HCT116 (cell line): ENCODE results near the gene GALNT2. TPM values are rescaled to one million over a fixed set of nuclear protein-coding genes. Genes with fewer than 3 reads are reported as not detected.

Experiments used
- ATAC-seq: fragments of 200-7000 bp; cut with Tn5 transposase; 2 replicates; pipeline ENCODE4 v1.9.1; 2020; ENCODE audit warnings: mild to moderate bottlenecking, moderate library complexity
- BruUV-seq: library from RNA; stranded (reverse); fragments of 400-500 nt; replicated peaks from 2 replicates; lab custom pipeline; 2021; lab: Mats Ljungman, UMichigan
- CTCF ChIA-PET: fragments of 300-600 bp; sonication (Branson Sonifier 250); formaldehyde crosslinking; loops from one replicate; lab custom pipeline; 2021; ENCODE audit warnings: antibody characterized with exemption; lab: Charles Lee
- POLR2A ChIA-PET: fragments of 300-600, 350-600 bp; sonication (Branson Sonifier 250); formaldehyde crosslinking; loops from one replicate; lab custom pipeline; 2021; ENCODE audit warnings: antibody characterized with exemption; lab: Charles Lee
- RAD21 ChIA-PET, 2 experiments: fragments of 300-600 bp; sonication (Branson Sonifier 250); formaldehyde crosslinking; loops; one replicate each; lab custom pipeline; 2023; ENCODE audit warnings: low total read pairs in 2 of 2; ENCODE audit not compliant: uncharacterized antibody in 2 of 2, unreplicated experiment in 2 of 2, low non-redundant PET in 1 of 2; lab: Charles Lee
- DNase-seq: peaks from one replicate; pipeline ENCODE4 v3.0.0-alpha.2; 2010; ENCODE audit warnings: low read depth, low spot score
- H2AFZ ChIP-seq: fragments of 200-600 bp; shearing (Covaris generic), sonication (generic); 2 replicates; pipeline ENCODE4 v1.6.1; 2017; ENCODE audit warnings: low read depth, mixed run types, mixed read lengths, antibody characterized with exemption, low read length; ENCODE audit not compliant: poor library complexity, severe bottlenecking
- H3K27ac ChIP-seq: 2 replicates; pipeline ENCODE4 v1.5.1; 2012; ENCODE audit warnings: low read depth, low read length
- H3K27me3 ChIP-seq: fragments of 200-600 bp; sonication (generic); 2 replicates; pipeline ENCODE4 v1.6.1; 2016; ENCODE audit warnings: mixed run types, low read length, mixed read lengths; ENCODE audit not compliant: insufficient read depth
- H3K36me3 ChIP-seq, 2 experiments: fragments of 200-500 bp in 1 of 2; fragments of 200-600 bp in 1 of 2; sonication (Bioruptor generic) in 1 of 2; sonication (generic) in 1 of 2; 2 replicates each; pipeline versions ENCODE4 v1.5.1 to v1.6.1; 2014 to 2016; ENCODE audit warnings: low read length in 2 of 2, inconsistent platforms in 1 of 2, mixed read lengths in 1 of 2, mixed run types in 1 of 2; ENCODE audit not compliant: insufficient read depth in 2 of 2, control insufficient read depth in 1 of 2
- H3K4me1 ChIP-seq, 2 experiments: fragments of 200-600 bp in 1 of 2; sonication (generic) in 1 of 2; 2 replicates each; pipeline versions ENCODE4 v1.5.1 to v1.6.1; 2012 to 2017; ENCODE audit warnings: low read length in 2 of 2, inconsistent platforms in 1 of 2, mild to moderate bottlenecking in 1 of 2, mixed read lengths in 1 of 2, mixed run types in 1 of 2, moderate library complexity in 1 of 2; ENCODE audit not compliant: insufficient read depth in 2 of 2, control insufficient read depth in 1 of 2
- H3K4me2 ChIP-seq: fragments of 200-600 bp; sonication (generic); 2 replicates; pipeline ENCODE4 v1.6.1; 2017; ENCODE audit warnings: mixed run types, low read length, mixed read lengths
- H3K4me3 ChIP-seq, 2 experiments: fragments of 200-600 bp in 1 of 2; sonication (generic) in 1 of 2; replicated peaks in 1 of 2; 2 replicates each; pipeline ENCODE4 v1.5.1; 2011 to 2016; ENCODE audit warnings: low read length in 2 of 2, control low read depth in 1 of 2, low read depth in 1 of 2, mild to moderate bottlenecking in 1 of 2, mixed read lengths in 1 of 2, mixed run types in 1 of 2
- H3K79me2 ChIP-seq: fragments of 200-600 bp; sonication (generic); 2 replicates; pipeline ENCODE4 v1.6.1; 2017; ENCODE audit warnings: mild to moderate bottlenecking, mixed run types, low read length, moderate library complexity, mixed read lengths; ENCODE audit not compliant: insufficient read depth
- H3K9ac ChIP-seq: fragments of 200-600 bp; sonication (generic); 2 replicates; pipeline ENCODE4 v1.6.1; 2016; ENCODE audit warnings: low read length, mixed read lengths
- H3K9me2 ChIP-seq: fragments of 200-600 bp; sonication (generic), shearing (Covaris generic); 2 replicates; pipeline ENCODE4 v1.6.1; 2017; ENCODE audit warnings: mixed run types, mild to moderate bottlenecking, moderate library complexity; ENCODE audit not compliant: insufficient read depth
- H3K9me3 ChIP-seq, 2 experiments: fragments of 200-500 bp in 1 of 2; fragments of 200-600 bp in 1 of 2; sonication (Bioruptor generic) in 1 of 2; sonication (generic) in 1 of 2; 2 replicates each; pipeline ENCODE4 v1.6.1; 2014 to 2017; ENCODE audit warnings: low read length in 2 of 2, mixed read lengths in 2 of 2, inconsistent platforms in 1 of 2, low read depth in 1 of 2, mild to moderate bottlenecking in 1 of 2, mixed run types in 1 of 2, moderate library complexity in 1 of 2; ENCODE audit not compliant: control insufficient read depth in 1 of 2, insufficient read depth in 1 of 2
- H4K20me1 ChIP-seq: fragments of 200-600 bp; sonication (generic), shearing (Covaris generic); 2 replicates; pipeline ENCODE4 v1.6.1; 2017; ENCODE audit warnings: mixed run types, mild to moderate bottlenecking, moderate library complexity; ENCODE audit not compliant: insufficient read depth
- CBX3 ChIP-seq: IDR thresholded peaks from 2 replicates; pipeline ENCODE4 v1.6.1; 2012; ENCODE audit warnings: low read depth
- ELF1 ChIP-seq: IDR thresholded peaks from 2 replicates; pipeline ENCODE4 v1.6.1; 2012; ENCODE audit warnings: low read depth, borderline replicate concordance
- EZH2phosphoT487 ChIP-seq: fragments of 200-600 bp; IDR thresholded peaks from 2 replicates; pipeline ENCODE4 v1.6.1; 2018; ENCODE audit warnings: antibody characterized with exemption, borderline replicate concordance
- FOSL1 ChIP-seq: IDR thresholded peaks from 2 replicates; pipeline ENCODE4 v1.6.1; 2012; ENCODE audit warnings: low read depth
- POLR2AphosphoS5 ChIP-seq: IDR thresholded peaks from 2 replicates; pipeline ENCODE4 v1.6.1; 2011; ENCODE audit warnings: mild to moderate bottlenecking, low read depth, low read length, moderate library complexity
- SRF ChIP-seq: IDR thresholded peaks from 2 replicates; pipeline ENCODE4 v1.6.1; 2012; ENCODE audit warnings: low read depth
- TCF7L2 ChIP-seq: IDR thresholded peaks from 2 replicates; pipeline ENCODE4 v1.7.0; 2011; ENCODE audit warnings: borderline replicate concordance, inconsistent platforms; ENCODE audit not compliant: insufficient read depth, insufficient read length; ENCODE audit errors: extremely low read depth
- intact Hi-C: fragments of 100-400 bp; cut with micrococcal nuclease; formaldehyde crosslinking; loops from 2 replicates; pipeline ENCODE4 v1.10.0; 2022
- total RNA-seq: library from RNA; stranded (reverse); gene quantifications from one replicate; pipeline ENCODE4 v1.2.1, GENCODE V29; 2021; ENCODE audit not compliant: unreplicated experiment
- TF ChIP-seq, protein P1 (sequence below): IDR thresholded peaks from 2 replicates; pipeline ENCODE4 v1.6.1; 2012; ENCODE audit warnings: low read depth
- TF ChIP-seq, protein P2 (sequence below), 3 experiments: fragments of 200-600 bp in 1 of 3; sonication (generic) in 1 of 3; IDR thresholded peaks in 2 of 3; conservative IDR thresholded peaks in 1 of 3; 2 replicates each; pipeline ENCODE4 v1.5.1; 2012 to 2017; ENCODE audit warnings: low read depth in 2 of 3, low read length in 2 of 3, antibody characterized with exemption in 1 of 3, borderline replicate concordance in 1 of 3, control low read depth in 1 of 3, mild to moderate bottlenecking in 1 of 3, mixed read lengths in 1 of 3, mixed run types in 1 of 3, moderate library complexity in 1 of 3; ENCODE audit not compliant: insufficient read depth in 1 of 3

GALNT2 gene
- total RNA-seq, 1 experiment from 2014 or later: 40.8 TPM

DNA sequence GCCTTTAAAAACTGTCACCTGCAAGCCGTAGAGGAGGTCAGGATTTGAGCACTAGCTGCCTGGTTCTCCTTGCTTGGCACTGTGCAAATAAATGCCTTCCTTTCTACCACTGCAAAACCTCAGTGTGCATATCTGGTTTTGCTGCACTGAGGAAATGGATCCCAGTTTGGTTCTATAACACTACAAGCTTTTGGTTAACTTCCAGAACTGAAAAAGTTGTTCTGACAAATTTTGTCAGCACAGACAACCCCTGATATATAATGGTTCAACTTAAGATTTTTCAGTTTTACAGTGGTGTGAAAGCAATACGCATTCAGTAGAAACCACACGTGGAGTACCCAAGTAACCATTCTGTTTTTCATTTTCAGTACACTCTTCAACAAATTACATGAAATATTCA, 29.8 kb upstream of the GALNT2 start:
- DNase-seq (no peak), ATAC-seq (no peak)
- no peak overlapping the region for H2AFZ ChIP-seq
- H3K4me1 ChIP-seq: no peaks in the 10 kb centered on the region
- H3K27me3 ChIP-seq: no peaks in the 10 kb centered on the region
- H3K9me2 ChIP-seq: no peaks in the 10 kb centered on the region
- CTCF ChIA-PET: no interaction called here
- POLR2A ChIA-PET: no interaction called here
- no peak overlapping the region for H3K4me3 ChIP-seq
- H3K9me3 ChIP-seq: no peaks in the 10 kb centered on the region
- H3K79me2 ChIP-seq: no peaks in the 10 kb centered on the region
- RAD21 ChIA-PET: no interaction called here
- no peak overlapping the region for H3K27ac ChIP-seq
- H3K4me2 ChIP-seq: no peak overlapping the region
- H4K20me1 ChIP-seq: no peaks in the 10 kb centered on the region
- no peak overlapping the region for H3K9ac ChIP-seq
- no peak for TF ChIP-seq FOSL1
- no TSS peak for BruUV-seq
- H3K36me3 ChIP-seq: no peaks in the 10 kb centered on the region
- intact Hi-C loops: no loop called here

DNA sequence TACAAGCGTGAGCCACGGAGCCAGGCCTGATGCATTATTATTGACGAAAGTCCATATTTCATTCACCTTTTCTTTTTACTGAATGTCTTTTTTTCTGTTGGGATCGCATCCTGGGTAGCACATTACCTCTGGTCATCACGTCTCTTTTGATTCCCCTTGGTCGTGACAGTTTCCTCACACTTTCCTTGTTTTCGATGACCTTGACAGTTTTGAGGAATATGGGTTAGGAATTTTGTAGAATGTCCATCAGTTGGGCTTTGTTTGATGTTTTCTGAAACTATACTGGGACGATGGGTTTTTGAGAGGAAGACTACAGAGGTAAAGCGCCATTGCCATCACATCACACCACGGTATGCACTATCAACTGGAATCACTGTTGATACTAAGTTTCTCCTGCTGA, 26.6 kb upstream of the GALNT2 start:
- TF ChIP-seq TCF7L2: no peak
- no peak for TF ChIP-seq POLR2AphosphoS5
- TF ChIP-seq, protein P1, sequence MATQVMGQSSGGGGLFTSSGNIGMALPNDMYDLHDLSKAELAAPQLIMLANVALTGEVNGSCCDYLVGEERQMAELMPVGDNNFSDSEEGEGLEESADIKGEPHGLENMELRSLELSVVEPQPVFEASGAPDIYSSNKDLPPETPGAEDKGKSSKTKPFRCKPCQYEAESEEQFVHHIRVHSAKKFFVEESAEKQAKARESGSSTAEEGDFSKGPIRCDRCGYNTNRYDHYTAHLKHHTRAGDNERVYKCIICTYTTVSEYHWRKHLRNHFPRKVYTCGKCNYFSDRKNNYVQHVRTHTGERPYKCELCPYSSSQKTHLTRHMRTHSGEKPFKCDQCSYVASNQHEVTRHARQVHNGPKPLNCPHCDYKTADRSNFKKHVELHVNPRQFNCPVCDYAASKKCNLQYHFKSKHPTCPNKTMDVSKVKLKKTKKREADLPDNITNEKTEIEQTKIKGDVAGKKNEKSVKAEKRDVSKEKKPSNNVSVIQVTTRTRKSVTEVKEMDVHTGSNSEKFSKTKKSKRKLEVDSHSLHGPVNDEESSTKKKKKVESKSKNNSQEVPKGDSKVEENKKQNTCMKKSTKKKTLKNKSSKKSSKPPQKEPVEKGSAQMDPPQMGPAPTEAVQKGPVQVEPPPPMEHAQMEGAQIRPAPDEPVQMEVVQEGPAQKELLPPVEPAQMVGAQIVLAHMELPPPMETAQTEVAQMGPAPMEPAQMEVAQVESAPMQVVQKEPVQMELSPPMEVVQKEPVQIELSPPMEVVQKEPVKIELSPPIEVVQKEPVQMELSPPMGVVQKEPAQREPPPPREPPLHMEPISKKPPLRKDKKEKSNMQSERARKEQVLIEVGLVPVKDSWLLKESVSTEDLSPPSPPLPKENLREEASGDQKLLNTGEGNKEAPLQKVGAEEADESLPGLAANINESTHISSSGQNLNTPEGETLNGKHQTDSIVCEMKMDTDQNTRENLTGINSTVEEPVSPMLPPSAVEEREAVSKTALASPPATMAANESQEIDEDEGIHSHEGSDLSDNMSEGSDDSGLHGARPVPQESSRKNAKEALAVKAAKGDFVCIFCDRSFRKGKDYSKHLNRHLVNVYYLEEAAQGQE: no peak
- TF ChIP-seq FOSL1: no peak
- TF ChIP-seq ELF1: no peak
- TF ChIP-seq, protein P2, sequence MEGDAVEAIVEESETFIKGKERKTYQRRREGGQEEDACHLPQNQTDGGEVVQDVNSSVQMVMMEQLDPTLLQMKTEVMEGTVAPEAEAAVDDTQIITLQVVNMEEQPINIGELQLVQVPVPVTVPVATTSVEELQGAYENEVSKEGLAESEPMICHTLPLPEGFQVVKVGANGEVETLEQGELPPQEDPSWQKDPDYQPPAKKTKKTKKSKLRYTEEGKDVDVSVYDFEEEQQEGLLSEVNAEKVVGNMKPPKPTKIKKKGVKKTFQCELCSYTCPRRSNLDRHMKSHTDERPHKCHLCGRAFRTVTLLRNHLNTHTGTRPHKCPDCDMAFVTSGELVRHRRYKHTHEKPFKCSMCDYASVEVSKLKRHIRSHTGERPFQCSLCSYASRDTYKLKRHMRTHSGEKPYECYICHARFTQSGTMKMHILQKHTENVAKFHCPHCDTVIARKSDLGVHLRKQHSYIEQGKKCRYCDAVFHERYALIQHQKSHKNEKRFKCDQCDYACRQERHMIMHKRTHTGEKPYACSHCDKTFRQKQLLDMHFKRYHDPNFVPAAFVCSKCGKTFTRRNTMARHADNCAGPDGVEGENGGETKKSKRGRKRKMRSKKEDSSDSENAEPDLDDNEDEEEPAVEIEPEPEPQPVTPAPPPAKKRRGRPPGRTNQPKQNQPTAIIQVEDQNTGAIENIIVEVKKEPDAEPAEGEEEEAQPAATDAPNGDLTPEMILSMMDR (IDR thresholded peaks at IDR 0.05 in 2 of 3, conservative IDR thresholded peaks at IDR 0.05 in 1 of 3; ENCODE audit: borderline replicate concordance in 1 of 3, insufficient read depth in 1 of 3, low read depth in 2 of 3, low read length in 2 of 3): no peak
- TF ChIP-seq SRF: no peak
- no peak for TF ChIP-seq CBX3
- no peak for TF ChIP-seq EZH2phosphoT487
- no peak overlapping the region for H2AFZ ChIP-seq
- H3K36me3 ChIP-seq: no peaks in the 10 kb centered on the region
- no peaks in the 10 kb centered on the region for H3K4me1 ChIP-seq
- H3K9me3 ChIP-seq: no peaks in the 10 kb centered on the region
- no peaks in the 10 kb centered on the region for H4K20me1 ChIP-seq
- H3K27me3 ChIP-seq: peaks cover 7% of the 10 kb centered on the region; the same call in 1 of the 2 replicates
- H3K9me2 ChIP-seq: no peaks in the 10 kb centered on the region
- DNase-seq (no peak), ATAC-seq (no peak)
- RAD21 ChIA-PET: no interaction called here
- CTCF ChIA-PET: no interaction called here
- H3K9ac ChIP-seq: no peak overlapping the region
- intact Hi-C loops: no loop called here
- no peak overlapping the region for H3K27ac ChIP-seq
- H3K4me2 ChIP-seq: no peak overlapping the region
- H3K79me2 ChIP-seq: no peaks in the 10 kb centered on the region
- POLR2A ChIA-PET: no interaction called here
- no TSS peak for BruUV-seq
- no peak overlapping the region for H3K4me3 ChIP-seq
